Body of pancreas (tissue), 4 donors: Measurements from ENCODE around the gene SOBP.

Source experiments
- POLR2A ChIP-seq, 3 donors: fragments of 450-650 bp; IDR thresholded peaks; one replicate each; pipeline ENCODE4 v1.6.1; 2016; ENCODE audit warnings: antibody characterized with exemption in 3 of 3, mild to moderate bottlenecking in 2 of 3
- TF ChIP-seq, protein P1 (sequence below), 7 experiments: fragments of 450-650 bp in 4 of 7; fragments of 200-600 bp in 3 of 7; sonication (generic) in 3 of 7; IDR thresholded peaks; one replicate each; pipeline ENCODE4 v1.5.1; 2016 to 2019; ENCODE audit warnings: antibody characterized with exemption in 7 of 7

DNA sequence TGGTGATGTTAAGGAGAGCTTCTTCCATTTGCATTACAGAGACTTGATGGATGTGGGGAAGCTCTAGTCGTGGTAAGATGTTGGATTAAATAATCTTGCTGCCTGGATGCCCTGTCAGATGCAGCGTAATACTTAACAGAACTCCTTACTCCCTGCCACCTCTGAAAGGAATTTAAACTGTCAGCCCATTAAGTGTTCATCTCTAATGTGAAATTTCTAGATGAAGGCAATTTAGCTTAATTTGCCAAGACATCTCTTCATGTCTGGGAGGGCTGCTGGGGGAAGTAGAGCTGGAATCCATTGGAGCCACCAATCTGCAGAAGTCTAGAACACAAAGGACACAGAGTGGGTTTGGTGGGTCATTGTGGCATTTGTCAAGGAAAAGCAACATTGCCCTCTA lies 64.4 kb downstream of the SOBP start:
- TF ChIP-seq POLR2A (IDR thresholded peaks at IDR 0.05): no peak
- TF ChIP-seq, protein P1, sequence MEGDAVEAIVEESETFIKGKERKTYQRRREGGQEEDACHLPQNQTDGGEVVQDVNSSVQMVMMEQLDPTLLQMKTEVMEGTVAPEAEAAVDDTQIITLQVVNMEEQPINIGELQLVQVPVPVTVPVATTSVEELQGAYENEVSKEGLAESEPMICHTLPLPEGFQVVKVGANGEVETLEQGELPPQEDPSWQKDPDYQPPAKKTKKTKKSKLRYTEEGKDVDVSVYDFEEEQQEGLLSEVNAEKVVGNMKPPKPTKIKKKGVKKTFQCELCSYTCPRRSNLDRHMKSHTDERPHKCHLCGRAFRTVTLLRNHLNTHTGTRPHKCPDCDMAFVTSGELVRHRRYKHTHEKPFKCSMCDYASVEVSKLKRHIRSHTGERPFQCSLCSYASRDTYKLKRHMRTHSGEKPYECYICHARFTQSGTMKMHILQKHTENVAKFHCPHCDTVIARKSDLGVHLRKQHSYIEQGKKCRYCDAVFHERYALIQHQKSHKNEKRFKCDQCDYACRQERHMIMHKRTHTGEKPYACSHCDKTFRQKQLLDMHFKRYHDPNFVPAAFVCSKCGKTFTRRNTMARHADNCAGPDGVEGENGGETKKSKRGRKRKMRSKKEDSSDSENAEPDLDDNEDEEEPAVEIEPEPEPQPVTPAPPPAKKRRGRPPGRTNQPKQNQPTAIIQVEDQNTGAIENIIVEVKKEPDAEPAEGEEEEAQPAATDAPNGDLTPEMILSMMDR (IDR thresholded peaks at IDR 0.05): no peak
